IPS-18c (cell line): ENCODE measurements around the gene FMNL1.
A peak's percentile ranks its signal among the peaks of the same experiment; 100 is the strongest.

ENCODE experiments used
- H3K4me3 ChIP-seq: 2 replicates; pipeline ENCODE4 v1.7.0; 2013; ENCODE audit warnings: low read depth, mild to moderate bottlenecking, low read length, moderate library complexity; ENCODE audit not compliant: insufficient read depth
- H3K9me3 ChIP-seq: one replicate; pipeline ENCODE4 v1.6.1; 2013; ENCODE audit warnings: mild to moderate bottlenecking, low read length, moderate library complexity; ENCODE audit not compliant: control insufficient read depth, insufficient read depth

Gene FMNL1

DNA sequence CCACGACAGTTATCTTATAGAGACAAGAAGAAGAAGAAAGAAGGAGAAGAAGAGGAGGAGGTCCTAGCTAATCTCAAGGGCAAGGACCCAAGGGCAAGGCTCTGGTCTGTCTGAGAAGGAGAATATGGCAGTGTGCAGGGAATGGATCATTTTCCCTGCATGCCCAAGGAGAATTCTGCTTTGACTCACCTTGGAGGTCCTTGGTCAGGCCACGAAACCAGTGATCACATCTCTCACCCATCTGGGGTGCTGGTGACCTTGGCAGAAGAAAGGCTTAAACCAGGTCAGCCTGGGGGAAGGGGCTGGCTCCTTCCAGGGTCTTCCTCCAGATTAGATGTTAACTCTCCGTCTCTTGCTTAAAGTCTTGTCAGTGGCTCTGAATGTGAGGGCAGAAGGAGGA is 1.6 kb upstream of the FMNL1 start:
- Histone ChIP-seq H3K4me3 (no peak overlapping the region), H3K9me3 (no peaks in the 10 kb centered on the region)

- H3K4me3 ChIP-seq: peak overlapping the region; percentile 53; the same call in 1 of the 2 replicates
These were observed 266 bp downstream of the FMNL1 start for GRCh38 chr17:45222014-45222288.

DNA sequence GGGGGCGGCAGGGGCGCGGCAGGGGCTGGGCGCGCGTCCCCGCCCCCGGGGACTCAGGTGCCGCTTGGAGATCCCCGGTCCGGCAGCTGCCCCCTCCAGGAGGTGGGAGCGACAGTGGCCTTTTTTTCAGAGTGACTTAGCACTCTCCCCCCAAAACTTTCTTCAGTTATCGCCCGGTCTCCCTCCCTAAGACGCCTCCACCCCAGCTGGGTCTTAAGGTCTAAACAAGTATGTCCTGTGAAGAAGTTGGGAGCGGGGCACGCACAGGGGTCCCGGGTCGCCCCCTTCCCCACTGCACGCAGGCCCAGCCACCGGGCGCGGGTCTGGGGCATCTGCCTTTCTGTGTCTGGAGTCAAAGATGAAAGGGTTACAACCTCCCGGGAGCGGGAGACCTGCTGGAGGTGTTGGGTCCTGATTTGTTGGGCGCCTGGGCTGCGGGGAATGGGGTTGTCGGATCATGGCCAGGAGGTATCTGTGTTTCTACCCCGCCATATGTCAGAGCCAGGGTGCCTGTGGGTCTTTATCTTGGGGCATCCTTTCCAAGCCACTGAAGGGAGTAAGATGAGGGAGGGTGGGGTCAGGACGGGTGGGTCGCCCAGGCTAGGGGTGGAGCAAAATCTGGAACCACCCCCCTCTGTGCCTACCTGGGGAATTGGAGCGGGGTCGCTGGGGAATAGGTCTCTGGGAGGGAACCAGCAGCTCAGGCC is 757 bp downstream of the FMNL1 start:
- peak overlapping the region; percentile 53 for H3K4me3 ChIP-seq
- no peaks in the 10 kb centered on the region for H3K9me3 ChIP-seq

More at GRCh38 chr17:45222014-45222288, 266 bp downstream of the FMNL1 start:
- no peaks in the 10 kb centered on the region for H3K9me3 ChIP-seq

- peak overlapping the region; percentile 0; the same call in 1 of the 2 replicates for H3K4me3 ChIP-seq
- H3K9me3 ChIP-seq: no peaks in the 10 kb centered on the region
These were observed 1.4 kb downstream of the FMNL1 start for GRCh38 chr17:45222996-45223538.

DNA sequence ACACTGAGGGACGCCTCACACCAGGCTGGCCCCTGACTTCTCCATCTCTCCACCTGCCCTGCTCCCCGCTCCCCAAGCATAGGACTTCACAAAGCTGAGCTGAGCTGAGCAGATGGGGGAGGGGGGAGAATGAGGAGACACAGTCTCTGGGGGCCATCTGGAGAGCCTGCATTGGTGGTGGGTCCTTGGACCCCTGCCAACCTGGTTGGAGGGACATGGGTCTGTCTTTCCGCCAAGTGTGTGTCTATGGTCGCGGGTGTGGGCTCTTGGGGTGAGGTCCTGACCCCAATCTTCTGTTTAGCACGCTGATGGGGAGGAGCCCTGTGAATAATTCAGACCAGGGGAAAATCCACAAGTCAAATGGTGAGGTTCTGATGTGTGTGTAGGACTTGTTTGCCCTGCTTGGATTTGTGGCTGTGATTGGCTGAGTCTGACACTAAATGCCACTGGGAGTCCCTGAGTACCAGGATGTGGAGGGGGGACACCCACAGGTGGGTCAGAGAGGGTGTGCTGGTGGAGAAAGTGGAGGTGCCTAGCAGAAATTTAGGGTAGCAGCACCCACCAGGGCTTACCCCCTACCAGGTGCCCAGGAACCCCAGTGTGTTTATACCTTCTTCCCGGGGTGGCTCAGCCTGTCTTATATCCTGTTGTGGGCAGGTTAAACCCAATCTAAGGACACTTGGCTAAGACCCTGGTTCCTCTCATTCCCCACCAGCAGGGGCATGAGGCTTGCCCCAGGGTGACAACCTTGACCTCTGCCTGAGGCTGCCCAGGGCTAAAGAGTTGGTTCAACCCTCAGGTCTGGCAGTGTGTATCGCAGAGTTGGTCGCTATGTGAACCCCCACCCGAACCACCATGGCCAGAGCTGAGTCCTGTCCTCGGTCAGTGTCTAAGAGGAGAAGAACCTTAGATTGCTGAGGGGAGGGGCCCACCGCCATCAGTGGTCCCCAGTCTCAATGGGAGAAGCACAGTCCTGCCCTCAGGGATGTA is 2.1 kb downstream of the FMNL1 start:
- Histone ChIP-seq H3K9me3 (no peaks in the 10 kb centered on the region), H3K4me3 (no peak overlapping the region)

DNA sequence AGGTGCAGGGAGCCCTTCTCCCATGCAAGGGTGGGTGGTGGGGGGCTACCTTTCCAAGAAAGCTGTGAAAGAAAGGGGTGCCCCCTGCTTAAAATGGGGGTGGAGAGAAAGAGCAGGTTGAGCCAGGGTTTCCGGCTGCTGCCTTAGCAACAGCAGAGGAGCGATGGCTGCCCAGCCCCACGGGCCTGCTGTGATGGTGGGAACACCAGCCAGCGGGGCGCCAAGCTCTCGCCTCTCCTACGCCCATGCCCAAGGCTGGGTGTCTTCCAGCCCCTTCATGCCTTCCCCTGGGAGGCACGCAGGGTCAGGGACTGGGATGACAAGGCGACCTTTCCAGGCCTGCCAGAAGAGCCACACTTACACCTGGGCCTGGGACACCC is 3.0 kb downstream of the FMNL1 start:
- Histone ChIP-seq H3K9me3 (no peaks in the 10 kb centered on the region), H3K4me3 (no peak overlapping the region)

- no peaks in the 10 kb centered on the region for H3K9me3 ChIP-seq
- no peak overlapping the region; the same call in 1 of the 2 replicates for H3K4me3 ChIP-seq
These were observed 3.5 kb downstream of the FMNL1 start for GRCh38 chr17:45225051-45225700.

DNA sequence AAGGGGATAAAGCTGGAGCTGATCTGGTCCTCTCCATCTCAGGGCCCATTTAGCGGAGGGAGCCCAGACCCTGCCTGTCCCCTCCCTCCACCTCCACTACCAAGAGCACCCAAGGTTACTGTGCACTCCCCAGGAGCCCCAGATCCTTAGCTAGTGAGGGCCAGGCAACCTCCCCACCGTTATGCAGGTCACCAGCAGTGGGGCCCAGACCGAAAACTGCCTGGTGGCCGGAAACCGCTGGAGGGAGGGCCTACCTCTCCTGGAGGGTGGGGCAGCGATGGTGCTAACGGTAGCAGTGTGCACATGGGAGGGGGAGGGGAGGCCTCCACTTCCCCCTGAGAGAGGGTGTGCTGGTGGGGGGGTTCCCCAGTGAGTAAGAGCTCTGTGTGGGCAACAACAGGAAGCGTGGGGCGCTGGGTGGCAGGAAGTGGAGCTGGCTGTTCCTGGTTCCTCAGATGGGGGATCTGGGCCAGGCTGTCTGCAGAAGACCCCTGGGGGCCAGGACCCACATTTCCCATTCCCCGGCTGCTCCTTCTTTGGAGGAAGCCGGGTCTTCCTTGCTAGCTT is 4.4 kb downstream of the FMNL1 start:
- no peaks in the 10 kb centered on the region for H3K9me3 ChIP-seq
- H3K4me3 ChIP-seq: no peak overlapping the region

GRCh38 chr17:45226576-45226975 is 4.9 kb downstream of the FMNL1 start:
- H3K9me3 ChIP-seq: no peaks in the 10 kb centered on the region
- H3K4me3 ChIP-seq: no peak overlapping the region

DNA sequence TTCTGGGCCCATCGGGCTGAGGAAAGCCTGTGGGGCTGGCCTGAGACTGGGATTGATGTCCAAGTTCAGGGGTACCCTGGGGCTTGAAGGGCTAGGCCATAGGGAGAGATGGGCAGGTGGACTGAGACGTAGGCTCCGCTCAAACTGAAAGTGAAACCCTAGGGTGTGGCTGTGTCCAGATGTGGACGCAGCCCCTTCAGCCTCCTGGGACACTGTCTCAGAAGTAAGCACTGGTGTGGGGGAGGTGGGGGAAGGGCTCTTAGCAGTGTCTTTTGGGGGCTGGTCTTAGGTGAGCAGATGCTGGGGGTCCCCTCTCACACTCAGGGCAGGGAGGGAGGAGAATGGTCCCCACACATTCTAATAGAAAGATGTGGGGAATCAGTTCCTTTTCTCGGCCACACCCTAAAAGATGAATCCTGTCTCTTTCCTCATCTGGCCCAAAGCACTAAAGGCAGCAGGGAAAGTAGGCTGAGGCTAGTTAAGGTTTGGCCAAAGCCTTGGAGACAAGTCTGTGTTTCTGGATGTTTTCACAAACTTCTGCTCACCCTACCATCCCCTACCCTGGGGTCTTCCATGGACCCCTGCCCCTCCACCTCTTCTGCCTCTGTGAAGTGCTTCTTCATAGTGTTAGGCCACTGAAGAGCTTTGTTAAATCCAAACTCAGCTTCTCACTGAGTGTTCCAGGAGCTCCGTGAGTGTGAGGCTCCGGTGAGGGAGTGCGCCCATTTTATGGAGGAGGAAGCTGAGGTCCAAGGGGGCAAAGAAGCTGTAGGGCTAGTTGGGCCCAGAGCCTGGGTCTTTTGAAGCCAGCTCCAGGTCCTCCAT is 5.6 kb downstream of the FMNL1 start:
- Histone ChIP-seq H3K4me3 (no peak overlapping the region), H3K9me3 (no peaks in the 10 kb centered on the region)

DNA sequence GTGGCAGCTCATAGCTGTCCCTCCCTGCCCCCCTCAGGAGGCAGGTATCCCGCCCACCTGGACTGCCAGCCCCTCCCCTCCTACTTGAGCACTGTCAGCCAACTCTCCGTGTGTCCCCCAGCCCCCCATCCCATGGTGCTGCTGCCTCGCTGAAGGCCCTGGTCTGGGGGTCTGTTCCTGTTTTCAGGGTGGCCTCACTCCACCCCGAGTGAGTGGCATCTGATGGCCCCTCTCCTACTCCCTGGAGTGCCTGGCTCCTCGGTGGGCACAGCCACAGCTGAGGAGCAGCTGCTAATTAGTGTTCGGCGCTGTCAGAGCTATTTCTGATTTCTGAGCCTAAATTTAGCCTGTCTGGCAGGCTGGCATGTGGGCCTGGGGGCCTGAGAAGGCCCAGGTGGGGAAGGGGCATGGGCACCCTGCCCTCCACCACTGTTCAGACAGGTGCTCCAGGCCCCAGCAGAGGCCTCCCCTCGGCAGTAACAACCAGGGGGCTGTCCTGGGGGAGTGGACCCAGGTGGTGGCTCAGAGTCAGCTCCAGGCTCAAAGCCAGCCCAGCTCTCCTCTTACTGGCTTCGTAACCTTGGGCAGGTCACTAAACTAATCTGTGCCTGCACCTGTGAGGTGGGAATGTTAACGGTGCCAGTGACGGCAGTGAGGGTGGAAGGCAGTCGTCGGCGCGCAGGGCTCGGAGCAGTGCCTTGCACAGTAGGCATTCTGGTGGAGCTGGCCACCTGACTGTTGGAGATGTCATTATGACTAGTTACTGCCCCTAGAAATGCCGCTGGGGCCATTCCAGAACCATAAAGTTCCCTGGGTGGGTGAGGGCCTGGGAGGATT is 6.5 kb downstream of the FMNL1 start:
- H3K4me3 ChIP-seq: no peak overlapping the region; the same call in 1 of the 2 replicates

DNA sequence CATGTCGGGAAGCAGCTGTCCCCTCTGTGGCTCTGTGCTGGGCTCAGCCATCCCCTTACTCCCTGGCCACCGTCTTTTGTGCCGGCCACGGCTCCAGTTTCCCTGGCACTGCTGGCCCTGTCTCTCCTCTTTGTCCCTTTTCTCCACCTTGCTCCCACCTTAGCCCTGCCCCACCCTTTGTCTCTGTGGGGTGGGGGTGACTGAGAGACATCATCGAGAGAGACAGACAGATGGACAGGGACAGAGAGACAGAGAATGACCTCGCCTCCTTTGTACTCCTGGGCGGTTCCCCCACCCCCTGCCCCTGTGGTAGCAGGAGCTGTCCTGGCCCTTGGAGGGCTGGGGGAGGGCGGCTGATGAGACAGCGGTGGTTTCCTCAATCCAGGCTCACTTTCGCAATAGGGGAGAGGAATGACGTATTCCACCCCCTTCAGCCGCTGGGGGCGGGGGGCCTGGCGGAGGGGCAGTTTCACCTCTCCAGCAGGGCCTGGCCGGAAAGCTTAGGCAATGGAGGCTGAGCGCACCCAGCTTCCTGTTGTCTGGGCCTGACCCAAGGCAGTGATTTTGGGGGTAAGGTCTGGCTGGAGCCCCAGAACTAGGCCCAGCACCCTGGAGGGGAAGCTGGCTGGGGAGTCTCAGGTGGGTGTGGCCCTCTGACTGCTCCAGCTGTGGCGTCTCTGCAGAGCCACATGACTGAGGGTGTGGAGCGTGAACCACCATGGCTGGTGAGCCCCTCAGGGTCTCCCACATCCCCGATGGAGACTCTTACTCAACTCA is 7.3 kb downstream of the FMNL1 start:
- Histone ChIP-seq H3K9me3 (no peaks in the 10 kb centered on the region), H3K4me3 (no peak overlapping the region)

More for the DNA sequence above, 6.5 kb downstream of the FMNL1 start:
- no peaks in the 10 kb centered on the region for H3K9me3 ChIP-seq

DNA sequence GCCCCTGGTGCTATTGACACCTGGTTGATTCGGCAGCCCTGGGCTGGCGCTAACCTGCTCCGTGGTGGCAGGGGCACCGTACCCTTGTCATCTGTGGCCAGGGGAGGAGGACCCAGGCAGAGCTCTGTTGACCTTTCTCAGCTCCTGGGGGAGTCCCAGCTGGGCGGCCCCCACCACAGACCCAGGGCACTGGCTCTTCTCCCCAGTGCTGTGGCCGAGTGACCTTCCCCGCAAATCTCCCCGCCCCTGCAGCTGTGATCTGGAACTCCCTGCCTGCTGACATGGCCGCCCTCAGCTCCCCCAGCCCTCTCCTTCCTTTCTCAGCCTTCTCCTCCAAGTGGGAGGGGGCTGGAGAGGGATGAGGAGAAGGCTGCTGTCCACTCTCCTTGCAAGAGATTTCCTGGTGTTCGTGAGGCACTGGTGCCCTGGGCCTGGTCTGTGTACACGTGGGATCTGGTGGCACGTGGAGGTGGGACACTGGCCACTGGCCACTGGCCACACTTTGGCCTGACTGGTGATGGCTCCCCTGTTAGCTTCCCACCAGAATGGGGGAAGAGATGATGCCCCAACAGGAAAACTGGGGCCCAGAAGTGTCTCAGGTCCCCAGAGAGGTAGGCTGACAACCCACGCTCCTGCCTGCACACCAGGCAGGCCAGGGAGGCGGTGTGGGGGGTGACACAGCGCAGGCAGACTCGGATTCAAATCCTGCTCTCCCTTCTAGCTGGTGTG is 8.2 kb downstream of the FMNL1 start:
- Histone ChIP-seq H3K4me3 (no peak overlapping the region), H3K9me3 (no peaks in the 10 kb centered on the region)

DNA sequence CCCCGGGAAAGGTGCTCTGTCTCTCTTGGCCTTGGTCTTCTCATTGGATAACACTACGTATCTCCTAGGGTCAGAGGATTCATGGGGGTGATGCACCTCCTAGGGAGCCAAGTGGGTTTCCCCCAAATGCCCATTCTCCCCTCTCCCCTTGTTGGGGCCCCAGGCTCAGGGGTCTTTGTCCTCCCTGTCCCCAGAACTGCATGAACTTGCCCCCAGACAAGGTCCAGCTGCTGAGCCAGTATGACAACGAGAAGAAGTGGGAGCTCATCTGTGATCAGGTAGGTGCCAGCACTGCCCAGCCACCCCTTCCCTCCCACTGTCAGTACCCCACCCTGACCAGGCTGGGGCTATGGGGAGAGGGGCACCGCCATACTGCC is 8.7 kb downstream of the FMNL1 start:
- H3K9me3 ChIP-seq: no peaks in the 10 kb centered on the region

More for the DNA sequence above, 8.7 kb downstream of the FMNL1 start:
- no peak overlapping the region for H3K4me3 ChIP-seq
